ENCODE data around the gene ITGA8.

ITGA8 gene

GRCh38 chr10:15690031-15690430, 29.7 kb downstream of the ITGA8 start:
- no peaks in the 10 kb centered on the region for H3K79me2 ChIP-seq (ENCODE audit: control insufficient read depth, insufficient read depth, low read length, unreplicated experiment)
- no peaks in the 10 kb centered on the region for H3K4me1 ChIP-seq (ENCODE audit: control insufficient read depth, insufficient read depth, low read length, unreplicated experiment)
- H3K4me3 ChIP-seq (ENCODE audit: low read depth, low read length), result no peak overlapping the region
- no peaks in the 10 kb centered on the region for H3K36me3 ChIP-seq (ENCODE audit: insufficient read depth, low read length)
- peaks cover 22% of the 10 kb centered on the region; the same call in 1 of the 2 replicates for H3K27me3 ChIP-seq (ENCODE audit: insufficient read depth, low read length)
- no peak overlapping the region for H3K27ac ChIP-seq (ENCODE audit: low read depth, low read length)
- H2AFZ ChIP-seq (ENCODE audit: low read length, unreplicated experiment), result no peak overlapping the region

DNA sequence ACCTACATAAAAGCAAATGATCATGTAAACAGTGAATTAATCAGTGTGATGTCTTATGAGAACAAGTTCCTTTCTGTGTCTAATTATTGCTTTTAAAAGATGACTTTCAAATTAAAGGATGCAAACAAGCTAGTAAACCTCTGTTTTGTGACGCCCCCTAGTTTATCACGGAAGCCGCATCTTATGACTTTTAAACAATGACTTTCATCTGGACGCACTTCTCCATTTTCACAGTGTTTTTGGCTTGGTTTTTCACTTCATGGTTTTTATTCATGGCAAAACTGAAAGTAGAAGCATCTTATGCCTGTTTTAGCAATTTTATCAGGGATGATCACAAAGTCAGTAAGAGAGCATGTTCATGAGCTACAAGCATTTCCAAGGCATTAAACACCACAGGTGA, 35.0 kb downstream of the ITGA8 start:
- Histone ChIP-seq H3K36me3 (ENCODE audit: insufficient read depth, low read length) (no peaks in the 10 kb centered on the region), H3K4me3 (ENCODE audit: low read depth, low read length) (no peak overlapping the region), H2AFZ (ENCODE audit: low read length, unreplicated experiment) (no peak overlapping the region), H3K27me3 (ENCODE audit: insufficient read depth, low read length) (peaks cover 13% of the 10 kb centered on the region; the same call in 1 of the 2 replicates), H3K27ac (ENCODE audit: low read depth, low read length) (no peak overlapping the region), H3K79me2 (ENCODE audit: control insufficient read depth, insufficient read depth, low read length, unreplicated experiment) (no peaks in the 10 kb centered on the region), H3K4me1 (ENCODE audit: control insufficient read depth, insufficient read depth, low read length, unreplicated experiment) (no peaks in the 10 kb centered on the region)

DNA sequence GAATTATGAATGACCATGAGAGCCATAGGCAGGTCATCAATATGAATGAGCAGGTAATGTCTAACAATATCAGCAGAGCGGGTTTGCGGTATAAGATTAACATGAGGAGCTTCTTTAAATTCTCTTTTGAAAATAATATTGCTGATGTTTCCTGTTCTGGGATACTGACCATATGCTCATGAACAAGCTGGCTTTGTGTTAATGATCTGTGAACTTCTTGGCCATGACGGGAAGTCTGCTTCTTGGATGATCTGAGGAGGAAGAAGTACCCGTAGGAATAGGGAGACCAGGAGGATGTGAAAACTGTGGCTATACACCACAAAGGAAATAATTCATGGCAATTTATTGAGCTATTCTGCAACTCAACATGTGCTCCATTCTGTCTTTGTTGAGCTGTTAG, 38.6 kb downstream of the ITGA8 start:
- Histone ChIP-seq H3K36me3 (ENCODE audit: insufficient read depth, low read length) (no peaks in the 10 kb centered on the region), H3K4me1 (ENCODE audit: control insufficient read depth, insufficient read depth, low read length, unreplicated experiment) (no peaks in the 10 kb centered on the region), H3K4me3 (ENCODE audit: low read depth, low read length) (no peak overlapping the region), H3K79me2 (ENCODE audit: control insufficient read depth, insufficient read depth, low read length, unreplicated experiment) (no peaks in the 10 kb centered on the region), H3K27ac (ENCODE audit: low read depth, low read length) (no peak overlapping the region), H3K27me3 (ENCODE audit: insufficient read depth, low read length) (peaks cover 2% of the 10 kb centered on the region; the same call in 1 of the 2 replicates), H2AFZ (ENCODE audit: low read length, unreplicated experiment) (no peak overlapping the region)

GRCh38 chr10:15678851-15679250, 40.9 kb downstream of the ITGA8 start:
- Histone ChIP-seq H3K4me1 (ENCODE audit: control insufficient read depth, insufficient read depth, low read length, unreplicated experiment) (no peaks in the 10 kb centered on the region), H3K27ac (ENCODE audit: low read depth, low read length) (no peak overlapping the region), H3K79me2 (ENCODE audit: control insufficient read depth, insufficient read depth, low read length, unreplicated experiment) (no peaks in the 10 kb centered on the region), H2AFZ (ENCODE audit: low read length, unreplicated experiment) (no peak overlapping the region), H3K27me3 (ENCODE audit: insufficient read depth, low read length) (peaks cover 1% of the 10 kb centered on the region; the same call in 1 of the 2 replicates), H3K4me3 (ENCODE audit: low read depth, low read length) (no peak overlapping the region), H3K36me3 (ENCODE audit: insufficient read depth, low read length) (no peaks in the 10 kb centered on the region)

DNA sequence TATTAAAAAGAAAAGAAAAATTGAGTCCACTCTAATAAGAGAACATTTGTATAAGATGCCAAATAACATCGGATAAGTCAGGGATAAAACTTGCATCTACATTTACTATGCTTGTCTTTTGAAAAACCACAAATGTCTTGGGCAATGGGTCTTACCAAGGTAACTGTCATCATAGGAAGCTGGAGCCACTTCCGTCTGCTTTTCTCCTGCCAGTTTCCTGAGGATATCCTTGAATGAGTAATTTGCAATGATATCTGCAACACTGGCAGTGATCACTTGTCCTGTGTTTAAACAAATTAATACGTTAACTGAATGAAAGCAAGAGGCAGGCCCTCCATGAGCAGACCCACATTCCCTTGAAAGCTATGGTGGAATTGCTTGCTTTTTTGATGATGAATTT, 47.3 kb downstream of the ITGA8 start:
- H3K27me3 ChIP-seq (ENCODE audit: insufficient read depth, low read length), result peaks cover 16% of the 10 kb centered on the region
- no peaks in the 10 kb centered on the region for H3K36me3 ChIP-seq (ENCODE audit: insufficient read depth, low read length)
- H3K27ac ChIP-seq (ENCODE audit: low read depth, low read length), result no peak overlapping the region
- H3K4me3 ChIP-seq (ENCODE audit: low read depth, low read length), result no peak overlapping the region
- no peaks in the 10 kb centered on the region for H3K4me1 ChIP-seq (ENCODE audit: control insufficient read depth, insufficient read depth, low read length, unreplicated experiment)
- no peak overlapping the region for H2AFZ ChIP-seq (ENCODE audit: low read length, unreplicated experiment)
- H3K79me2 ChIP-seq (ENCODE audit: control insufficient read depth, insufficient read depth, low read length, unreplicated experiment), result no peaks in the 10 kb centered on the region

- H3K4me3 ChIP-seq (ENCODE audit: low read depth, low read length), result no peak overlapping the region
These were observed 48.8 kb downstream of the ITGA8 start for GRCh38 chr10:15670880-15671279.

DNA sequence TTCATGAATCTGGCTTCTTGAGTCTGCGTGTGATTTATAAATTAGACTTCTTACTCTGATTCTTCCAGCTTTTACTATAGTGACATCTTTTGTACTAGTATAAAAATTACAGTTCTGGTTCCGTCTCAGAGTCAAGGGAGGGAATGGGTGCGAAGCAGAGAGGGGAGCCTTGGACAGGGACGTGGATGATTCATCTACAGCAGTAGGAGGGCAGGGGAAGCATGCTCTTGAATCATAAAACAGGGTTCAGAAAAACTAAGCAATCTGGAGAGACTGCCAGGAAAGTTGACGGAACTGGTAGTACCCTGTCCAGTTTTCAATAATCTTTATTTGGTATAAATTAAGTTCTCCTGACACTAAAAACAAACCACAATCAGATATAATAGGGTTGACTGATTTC, 58.1 kb downstream of the ITGA8 start:
- no peak overlapping the region for H3K4me3 ChIP-seq (ENCODE audit: low read depth, low read length)
- H3K36me3 ChIP-seq (ENCODE audit: insufficient read depth, low read length), result no peaks in the 10 kb centered on the region
- H3K27me3 ChIP-seq (ENCODE audit: insufficient read depth, low read length), result no peaks in the 10 kb centered on the region
- no peak overlapping the region for H3K27ac ChIP-seq (ENCODE audit: low read depth, low read length)
- H3K79me2 ChIP-seq (ENCODE audit: control insufficient read depth, insufficient read depth, low read length, unreplicated experiment), result no peaks in the 10 kb centered on the region
- no peak overlapping the region for H2AFZ ChIP-seq (ENCODE audit: low read length, unreplicated experiment)
- no peaks in the 10 kb centered on the region for H3K4me1 ChIP-seq (ENCODE audit: control insufficient read depth, insufficient read depth, low read length, unreplicated experiment)

More at GRCh38 chr10:15670880-15671279, 48.8 kb downstream of the ITGA8 start:
- H3K27ac ChIP-seq (ENCODE audit: low read depth, low read length), result no peak overlapping the region
- H2AFZ ChIP-seq (ENCODE audit: low read length, unreplicated experiment), result no peak overlapping the region
- no peaks in the 10 kb centered on the region for H3K36me3 ChIP-seq (ENCODE audit: insufficient read depth, low read length)
- no peaks in the 10 kb centered on the region for H3K4me1 ChIP-seq (ENCODE audit: control insufficient read depth, insufficient read depth, low read length, unreplicated experiment)
- peaks cover 16% of the 10 kb centered on the region for H3K27me3 ChIP-seq (ENCODE audit: insufficient read depth, low read length)
- no peaks in the 10 kb centered on the region for H3K79me2 ChIP-seq (ENCODE audit: control insufficient read depth, insufficient read depth, low read length, unreplicated experiment)

DNA sequence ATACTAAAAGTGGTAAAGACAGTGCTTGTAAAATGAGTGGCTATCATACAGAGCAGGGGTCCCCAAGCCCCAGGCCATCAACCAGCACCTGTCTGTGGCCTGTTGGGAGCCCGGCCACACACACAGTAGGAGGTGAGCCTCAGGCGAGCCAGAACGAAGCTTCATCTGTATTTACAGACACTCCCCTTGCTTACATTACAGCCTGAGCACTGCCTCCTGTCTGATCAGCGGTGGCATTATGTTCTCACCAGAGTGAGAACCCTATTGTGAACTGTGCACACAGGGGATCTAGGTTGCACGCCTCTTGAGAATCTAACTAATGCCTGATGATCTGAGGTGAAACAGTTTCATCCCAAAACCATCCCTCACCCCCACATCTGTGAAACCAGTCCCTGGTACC, 58.7 kb downstream of the ITGA8 start:
- Histone ChIP-seq H3K36me3 (ENCODE audit: insufficient read depth, low read length) (no peaks in the 10 kb centered on the region), H3K79me2 (ENCODE audit: control insufficient read depth, insufficient read depth, low read length, unreplicated experiment) (no peaks in the 10 kb centered on the region), H2AFZ (ENCODE audit: low read length, unreplicated experiment) (no peak overlapping the region), H3K4me1 (ENCODE audit: control insufficient read depth, insufficient read depth, low read length, unreplicated experiment) (no peaks in the 10 kb centered on the region), H3K4me3 (ENCODE audit: low read depth, low read length) (no peak overlapping the region), H3K27ac (ENCODE audit: low read depth, low read length) (no peak overlapping the region), H3K27me3 (ENCODE audit: insufficient read depth, low read length) (no peaks in the 10 kb centered on the region)

DNA sequence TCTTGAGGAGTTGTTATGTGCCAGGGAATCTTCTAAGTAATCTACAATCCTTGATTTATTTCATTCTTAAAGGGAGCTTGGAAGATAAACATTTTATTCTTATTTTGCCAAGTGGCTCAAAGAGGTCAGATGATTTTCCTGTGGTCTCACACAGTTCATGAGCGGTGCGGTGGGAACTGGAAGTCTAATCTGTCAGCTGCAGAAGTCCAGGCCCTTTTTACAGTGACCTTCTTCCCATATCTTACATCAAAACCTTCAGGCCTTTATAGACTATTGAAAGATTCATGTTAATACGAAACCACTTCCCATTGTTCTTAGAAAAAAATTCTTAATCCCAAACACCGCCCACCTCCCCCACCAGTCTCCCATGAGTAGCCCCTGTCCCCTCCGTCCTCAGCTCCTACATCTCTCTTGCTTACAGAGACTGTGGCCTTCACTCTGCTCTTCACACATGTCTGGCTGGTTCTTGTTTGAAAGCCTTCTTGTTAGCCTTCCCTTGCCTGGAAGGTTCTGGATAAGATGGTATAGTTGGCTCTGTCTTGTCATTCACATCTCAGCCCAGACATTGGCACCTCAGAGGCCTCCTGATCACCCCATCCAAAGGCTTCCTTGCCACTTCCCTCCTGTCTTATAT, 61.5 kb downstream of the ITGA8 start:
- no peaks in the 10 kb centered on the region for H3K4me1 ChIP-seq (ENCODE audit: control insufficient read depth, insufficient read depth, low read length, unreplicated experiment)
- H3K79me2 ChIP-seq (ENCODE audit: control insufficient read depth, insufficient read depth, low read length, unreplicated experiment), result no peaks in the 10 kb centered on the region
- no peak overlapping the region for H3K27ac ChIP-seq (ENCODE audit: low read depth, low read length)
- no peak overlapping the region for H3K4me3 ChIP-seq (ENCODE audit: low read depth, low read length)
- no peak overlapping the region for H2AFZ ChIP-seq (ENCODE audit: low read length, unreplicated experiment)
- H3K27me3 ChIP-seq (ENCODE audit: insufficient read depth, low read length), result no peaks in the 10 kb centered on the region
- no peaks in the 10 kb centered on the region for H3K36me3 ChIP-seq (ENCODE audit: insufficient read depth, low read length)

- H3K4me3 ChIP-seq (ENCODE audit: low read depth, low read length), result no peak overlapping the region
- H3K4me1 ChIP-seq (ENCODE audit: control insufficient read depth, insufficient read depth, low read length, unreplicated experiment), result no peaks in the 10 kb centered on the region
- no peak overlapping the region for H2AFZ ChIP-seq (ENCODE audit: low read length, unreplicated experiment)
- no peaks in the 10 kb centered on the region for H3K36me3 ChIP-seq (ENCODE audit: insufficient read depth, low read length)
- H3K27me3 ChIP-seq (ENCODE audit: insufficient read depth, low read length), result no peaks in the 10 kb centered on the region
- H3K79me2 ChIP-seq (ENCODE audit: control insufficient read depth, insufficient read depth, low read length, unreplicated experiment), result no peaks in the 10 kb centered on the region
- no peak overlapping the region for H3K27ac ChIP-seq (ENCODE audit: low read depth, low read length)
These were observed 67.0 kb downstream of the ITGA8 start for GRCh38 chr10:15652757-15653156.

- no peak overlapping the region for H3K4me3 ChIP-seq (ENCODE audit: low read depth, low read length)
- no peak overlapping the region for H3K27ac ChIP-seq (ENCODE audit: low read depth, low read length)
These were observed 67.6 kb downstream of the ITGA8 start for GRCh38 chr10:15652117-15652516.

More at GRCh38 chr10:15652117-15652516, 67.6 kb downstream of the ITGA8 start:
- Histone ChIP-seq H3K36me3 (ENCODE audit: insufficient read depth, low read length) (no peaks in the 10 kb centered on the region), H3K79me2 (ENCODE audit: control insufficient read depth, insufficient read depth, low read length, unreplicated experiment) (no peaks in the 10 kb centered on the region), H2AFZ (ENCODE audit: low read length, unreplicated experiment) (no peak overlapping the region), H3K4me1 (ENCODE audit: control insufficient read depth, insufficient read depth, low read length, unreplicated experiment) (no peaks in the 10 kb centered on the region), H3K27me3 (ENCODE audit: insufficient read depth, low read length) (no peaks in the 10 kb centered on the region)

Measured in ACC112 (cell line).